Stimulated activated naive CD8-positive, alpha-beta T cell treated with anti-CD3 and anti-CD28 coated beads, Interleukin-15, amount 100 ng/mL, for 72 hours (primary cell): ENCODE data around the gene FUT7.

ENCODE experiments used
- ATAC-seq: fragments of 150-1000 bp; cut with Tn5 transposase; 2 replicates; pipeline ENCODE4 v1.10.0; 2021; ENCODE audit warnings: mild to moderate bottlenecking, moderate library complexity
- DNase-seq, 2 donors: peaks; one replicate each; pipeline ENCODE4 v3.0.0; 2021 to 2022
- H3K27ac Mint-ChIP-seq, 2 donors: one replicate each; pipeline ENCODE4 v1.8.0; 2022; ENCODE audit warnings: mild to moderate bottlenecking in 2 of 2, mixed read lengths in 2 of 2, moderate library complexity in 2 of 2
- H3K27me3 Mint-ChIP-seq: one replicate; pipeline ENCODE4 v1.8.0; 2022; ENCODE audit warnings: mixed read lengths
- H3K4me1 Mint-ChIP-seq: one replicate; pipeline ENCODE4 v1.8.0; 2022; ENCODE audit warnings: mild to moderate bottlenecking, mixed read lengths
- H3K4me3 Mint-ChIP-seq, 2 donors: one replicate each; pipeline ENCODE4 v1.8.0; 2022; ENCODE audit warnings: mild to moderate bottlenecking in 2 of 2, mixed read lengths in 2 of 2, moderate library complexity in 1 of 2
- H3K9me3 Mint-ChIP-seq, 2 donors: one replicate each; pipeline ENCODE4 v1.8.0; 2022; ENCODE audit warnings: mixed read lengths in 2 of 2

Gene FUT7

GRCh38 chr9:136983167-136983566 is 48.7 kb downstream of the FUT7 start:
- Mint-ChIP-seq H3K4me1 (no peaks in the 10 kb centered on the region), H3K4me3 (no peak overlapping the region), H3K9me3 (no peaks in the 10 kb centered on the region), H3K27ac (no peak overlapping the region), H3K27me3 (peaks cover 37% of the 10 kb centered on the region)
- DNase-seq (no peak), ATAC-seq (no peak)

DNA sequence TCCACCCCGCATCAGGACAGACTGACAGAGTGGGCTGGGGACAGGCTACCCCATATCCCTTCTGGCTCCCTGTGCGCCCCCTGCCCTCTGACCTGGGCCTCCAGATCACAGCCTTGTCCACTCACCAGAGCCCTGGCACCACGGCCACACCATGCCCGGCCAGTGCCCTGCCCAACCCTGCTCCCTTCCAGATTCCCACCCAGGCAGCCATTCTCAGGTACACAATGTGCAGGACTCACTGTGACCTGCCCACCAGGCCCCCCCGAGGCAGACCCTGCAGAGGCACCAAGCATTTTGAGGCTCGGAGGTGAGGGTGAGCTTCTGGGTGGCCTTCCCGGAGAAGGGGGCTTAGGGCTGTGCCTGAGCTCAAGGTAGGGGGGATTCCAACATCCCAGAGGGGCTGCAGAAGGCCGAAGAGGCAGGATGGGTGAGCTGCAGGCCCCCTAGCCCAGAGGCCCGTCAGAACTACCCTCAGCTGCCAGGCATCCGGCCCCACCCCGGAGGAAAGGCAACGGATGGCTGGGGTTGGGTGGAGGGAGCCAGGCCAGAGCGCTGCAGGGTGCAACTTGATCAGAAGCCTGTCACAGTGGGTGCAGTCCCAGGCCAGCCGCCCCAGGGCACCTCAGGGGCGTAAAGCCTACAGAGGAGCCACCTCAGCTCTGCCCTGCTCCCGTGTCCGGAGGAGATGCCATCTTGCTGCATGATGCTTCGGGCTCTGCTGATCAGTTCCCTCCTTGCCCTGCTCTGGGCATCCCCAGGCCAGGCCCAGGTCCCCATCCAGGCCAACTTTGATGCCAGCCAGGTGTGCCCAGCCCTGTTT is 49.4 kb downstream of the FUT7 start, which contains the start of gene LCNL1:
Gene LCNL1, plus strand, starts transcription at position 762 of the 820 bp plus-strand sequence. CDS start 594 bp downstream, outside the sequence.
- Mint-ChIP-seq H3K27ac (no peak within 1 kb of the TSS), H3K4me1 (peaks cover 3% of the 10 kb centered on the region), H3K4me3 (no peak within 1 kb of the TSS), H3K9me3 (no peaks in the 10 kb centered on the region), H3K27me3 (peaks cover 30% of the 10 kb centered on the region)
- ATAC-seq (no peak), DNase-seq (no peak)

GRCh38 chr9:136981588-136982231 is 50.2 kb downstream of the FUT7 start:
- ATAC-seq (no peak), DNase-seq (no peak)
- Mint-ChIP-seq H3K27me3 (peaks cover 24% of the 10 kb centered on the region), H3K4me1 (peaks cover 10% of the 10 kb centered on the region), H3K27ac (no peak overlapping the region), H3K9me3 (no peaks in the 10 kb centered on the region), H3K4me3 (no peak overlapping the region)

GRCh38 chr9:136980669-136981478 is 51.0 kb downstream of the FUT7 start:
- no peak overlapping the region for H3K4me3 Mint-ChIP-seq
- no peak for ATAC-seq

More at GRCh38 chr9:136980669-136981478, 51.0 kb downstream of the FUT7 start:
- DNase-seq: no peak
- Mint-ChIP-seq H3K27me3 (peaks cover 18% of the 10 kb centered on the region), H3K27ac (no peak overlapping the region), H3K4me1 (peaks cover 18% of the 10 kb centered on the region), H3K9me3 (no peaks in the 10 kb centered on the region)
